Cerebellar nuclear complex (tissue), 1 donor: ENCODE measurements around the gene MAP3K21.

Experiments used
- DNase-seq, 2 experiments: peaks; one replicate each; lab custom pipeline; 2025; lab: John Stamatoyannopoulos, UW

The MAP3K21 gene

DNA sequence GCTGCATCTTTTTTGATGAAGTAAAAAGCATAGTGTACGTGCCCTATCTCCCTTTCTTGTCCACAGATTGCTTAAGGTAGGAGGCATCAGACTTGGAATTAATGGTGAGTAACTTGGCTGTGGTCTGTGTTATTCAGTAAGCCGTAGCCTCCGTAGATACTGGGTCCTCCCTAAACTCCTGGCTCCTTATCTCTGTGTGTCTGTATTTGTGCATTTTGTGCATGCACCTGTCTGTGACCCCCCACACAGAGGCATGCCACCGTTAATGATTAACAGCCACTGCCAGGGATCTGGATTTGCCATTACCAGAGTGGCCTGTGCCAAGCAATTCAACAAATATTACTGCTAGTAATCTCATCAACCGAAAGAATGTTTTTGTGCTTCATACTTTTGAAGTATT is 31.9 kb downstream of the MAP3K21 start:
- DNase-seq: no peak

DNA sequence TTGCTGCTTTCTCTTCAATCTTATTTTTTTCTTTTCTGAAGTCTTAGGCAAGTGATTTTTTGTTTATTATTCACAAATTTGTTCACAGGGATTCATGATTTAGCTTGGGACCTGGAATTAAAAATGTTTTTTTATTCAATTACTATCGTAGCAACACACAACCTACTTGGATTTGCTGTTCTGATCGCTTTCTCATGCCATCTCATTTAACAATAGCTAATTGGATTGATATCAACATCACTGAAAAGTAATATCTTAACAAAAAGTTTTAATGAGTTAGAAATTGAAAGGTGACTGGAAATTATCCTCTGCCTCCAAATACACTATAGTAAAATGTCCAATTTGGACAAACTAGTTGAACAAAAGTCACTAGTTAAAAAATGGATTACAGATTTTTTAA is 32.4 kb downstream of the MAP3K21 start:
- DNase-seq: no peak

DNA sequence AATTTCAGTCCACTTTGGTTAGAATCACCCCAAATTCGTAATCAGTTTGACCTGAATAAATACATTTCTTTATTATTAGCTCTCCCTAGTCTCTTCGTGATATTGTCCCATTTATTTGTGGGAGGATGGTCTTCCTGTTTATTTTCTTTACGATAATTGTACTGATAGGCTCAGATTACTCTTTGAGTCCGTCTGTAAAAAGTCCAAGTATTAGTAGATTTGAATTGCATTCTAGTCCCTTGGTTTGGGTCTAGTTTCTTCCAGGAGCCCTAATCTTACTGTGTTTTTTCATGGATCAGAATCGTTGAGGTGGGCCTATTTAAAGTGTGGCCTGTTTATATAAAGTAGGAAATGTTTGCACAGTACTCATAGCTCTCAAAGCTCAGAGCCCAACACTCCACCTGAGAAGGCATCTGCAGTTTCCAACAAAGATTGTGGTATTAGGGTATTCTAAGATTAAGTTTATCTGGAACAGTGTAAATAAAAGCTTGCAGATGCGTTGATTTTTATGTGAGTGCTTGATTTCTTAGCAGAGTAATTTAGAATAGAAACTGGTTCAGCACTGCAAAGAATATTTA is 33.1 kb downstream of the MAP3K21 start:
- no peak for DNase-seq

DNA sequence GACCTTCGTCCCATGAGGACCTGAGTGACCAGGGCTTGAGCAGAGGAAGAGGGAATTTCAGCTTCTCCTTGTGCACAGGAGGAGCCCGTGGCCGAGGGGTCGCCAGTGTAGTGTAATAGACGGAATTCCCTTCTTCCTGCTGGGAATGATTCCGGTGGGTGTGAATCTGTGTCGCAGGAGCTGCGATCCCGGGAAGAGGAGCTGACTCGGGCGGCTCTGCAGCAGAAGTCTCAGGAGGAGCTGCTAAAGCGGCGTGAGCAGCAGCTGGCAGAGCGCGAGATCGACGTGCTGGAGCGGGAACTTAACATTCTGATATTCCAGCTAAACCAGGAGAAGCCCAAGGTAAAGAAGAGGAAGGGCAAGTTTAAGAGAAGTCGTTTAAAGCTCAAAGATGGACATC is 34.4 kb downstream of the MAP3K21 start:
- no peak for DNase-seq

DNA sequence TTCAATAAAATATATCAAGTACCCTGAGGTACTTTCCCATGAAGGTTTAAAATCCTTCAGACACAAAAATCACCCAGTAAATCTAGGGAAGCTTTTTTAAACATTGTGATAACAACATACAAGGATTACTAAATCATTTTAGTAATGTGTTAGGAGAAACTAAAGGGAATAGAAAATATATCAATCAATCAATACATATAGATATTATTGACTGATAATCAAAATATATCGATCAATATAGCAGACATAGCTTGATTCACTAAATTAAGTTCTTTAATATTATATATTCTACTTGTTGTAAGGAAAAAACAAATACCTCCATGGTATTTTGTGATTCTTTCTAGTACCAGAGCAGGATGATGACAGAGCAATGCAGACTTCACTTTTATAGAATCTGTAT is 35.2 kb downstream of the MAP3K21 start:
- no peak for DNase-seq

DNA sequence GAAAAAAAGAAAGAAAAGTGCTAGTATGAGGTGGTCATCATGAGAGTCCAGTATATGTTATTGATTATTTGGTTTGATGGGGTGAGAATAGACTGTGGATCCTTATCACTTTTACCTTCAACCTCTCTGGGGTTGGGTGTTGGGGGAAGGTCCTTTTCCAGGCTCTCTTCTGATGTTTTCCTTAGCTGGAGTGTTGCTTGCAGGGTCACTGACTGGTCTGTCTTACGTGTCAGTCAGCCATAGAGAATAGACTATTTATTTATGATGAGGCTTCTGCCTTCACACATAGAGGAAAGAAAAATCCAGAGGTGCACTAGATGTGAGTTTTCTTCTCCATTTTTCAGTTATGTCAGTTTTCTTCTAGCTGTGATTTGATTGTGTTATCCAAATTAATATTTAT is 36.5 kb downstream of the MAP3K21 start:
- DNase-seq: no peak

DNA sequence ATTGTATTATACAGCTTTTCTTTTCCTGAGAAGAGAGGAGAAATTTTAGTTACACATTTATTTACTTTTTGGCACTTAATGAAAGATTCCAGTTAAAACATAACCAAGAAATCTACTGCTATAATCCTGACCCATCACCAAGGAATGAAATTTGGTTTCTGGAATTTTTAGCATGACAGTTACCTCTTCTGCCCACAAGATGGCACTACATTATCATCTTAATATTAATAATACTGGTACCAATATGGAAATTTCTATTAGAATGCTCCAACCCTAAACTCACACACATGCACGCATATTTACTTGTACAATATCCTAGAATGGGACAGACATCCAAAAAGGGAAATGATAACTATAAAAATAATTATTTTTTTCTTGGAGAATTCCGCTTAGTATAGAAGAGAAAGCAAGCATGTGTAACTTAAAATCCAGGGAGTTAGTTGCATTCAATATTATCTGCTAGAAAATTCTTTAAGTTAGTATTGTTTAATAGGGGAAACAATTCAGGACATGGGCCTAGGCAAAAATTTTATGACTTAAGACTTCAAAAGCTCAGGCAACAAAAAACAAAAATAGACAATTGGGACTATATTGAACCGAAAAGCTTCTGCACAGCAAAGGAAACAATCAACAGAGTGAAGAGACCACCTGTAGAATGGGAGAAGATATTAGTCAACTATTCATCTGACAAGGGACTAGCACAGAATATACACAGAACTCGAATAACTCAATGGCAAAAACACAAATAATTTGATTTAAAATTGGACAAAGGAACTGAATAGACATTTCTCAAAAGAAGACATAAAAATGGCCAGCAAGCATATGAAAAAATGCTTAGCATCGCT is 37.4 kb downstream of the MAP3K21 start:
- no peak for DNase-seq

DNA sequence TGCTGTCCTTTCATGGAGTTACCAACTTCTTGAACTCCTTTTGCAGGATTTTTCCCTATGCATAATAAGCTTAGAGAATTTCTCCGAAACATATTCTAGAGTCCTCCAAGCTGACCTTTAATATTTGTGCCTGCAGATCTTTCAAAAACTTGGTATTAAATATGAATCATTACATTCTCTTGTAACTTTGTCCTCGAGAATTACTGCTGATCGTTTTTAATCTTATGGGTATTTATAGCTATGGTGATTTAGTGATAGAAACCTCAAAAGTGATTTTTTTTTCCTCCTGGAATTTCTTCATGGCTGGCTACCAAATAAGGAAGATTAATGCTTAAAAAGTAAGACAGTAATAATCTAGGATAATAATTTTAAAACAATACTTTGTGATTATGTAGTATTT is 39.1 kb downstream of the MAP3K21 start:
- no peak for DNase-seq

DNA sequence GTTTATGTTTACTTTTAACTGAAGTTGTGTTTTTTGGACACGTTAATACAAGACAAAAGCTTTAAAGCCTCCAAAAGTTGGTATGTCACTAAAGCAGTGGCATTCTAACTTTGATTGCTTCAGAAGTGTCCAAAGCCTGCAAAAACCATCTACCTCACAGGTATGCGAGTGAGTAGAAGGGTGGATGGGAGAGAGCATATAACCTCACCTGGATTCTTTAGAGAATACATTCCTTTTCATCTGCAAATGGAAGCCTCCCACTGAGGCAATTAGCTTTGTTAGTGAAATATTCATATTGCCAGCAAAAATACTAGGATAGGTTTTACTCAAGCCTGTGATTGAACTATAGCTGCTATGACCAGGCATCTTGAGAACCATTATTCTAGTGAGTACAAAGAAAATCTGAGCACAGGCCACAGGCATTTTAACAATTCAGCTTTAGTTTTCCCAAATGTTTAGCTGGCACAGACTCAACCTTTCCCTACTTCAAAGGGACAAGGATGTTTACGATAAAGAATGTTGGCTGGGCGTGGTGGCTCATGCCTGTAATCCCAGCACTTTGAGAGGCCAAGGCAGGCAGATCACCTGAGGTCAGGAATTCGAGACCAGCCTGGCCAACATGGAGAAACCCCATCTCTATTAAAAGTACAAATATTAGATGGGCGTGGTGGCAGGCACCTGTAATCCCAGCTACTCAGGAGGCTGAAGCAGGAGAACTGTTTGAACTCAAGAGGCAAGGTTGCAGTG is 39.7 kb downstream of the MAP3K21 start:
- no peak for DNase-seq

DNA sequence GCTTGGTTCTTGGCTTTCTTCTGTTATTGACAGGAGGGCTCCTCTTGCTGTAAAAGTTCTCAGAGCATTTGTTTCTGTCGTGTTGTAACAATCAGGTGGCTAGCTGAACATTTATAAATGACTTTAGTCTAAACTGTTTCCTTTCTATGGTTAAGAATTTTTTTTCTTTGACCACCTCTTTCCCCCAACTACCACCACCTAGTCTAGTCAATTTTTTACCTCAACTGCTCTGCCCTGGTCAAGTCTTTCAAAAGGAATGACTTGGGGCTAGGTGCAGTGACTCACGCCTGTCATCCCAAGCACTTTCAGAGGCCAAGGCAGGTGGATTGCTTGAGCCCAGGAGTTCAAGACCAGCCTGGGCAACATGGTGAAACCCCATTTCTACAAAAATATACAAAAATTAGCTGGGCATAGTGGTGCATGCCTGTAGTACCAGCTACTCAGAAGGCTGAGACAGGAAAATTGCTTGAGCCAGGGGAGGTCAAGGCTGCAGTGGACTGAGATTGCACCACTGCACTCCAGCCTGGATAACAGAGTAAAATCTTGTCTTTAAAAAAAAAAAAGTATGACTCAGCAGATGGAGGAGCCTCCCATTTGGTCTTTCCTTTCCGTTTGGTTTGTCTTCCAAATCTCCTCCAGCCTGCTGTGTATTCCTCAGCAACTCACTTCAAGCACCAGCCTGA is 40.7 kb downstream of the MAP3K21 start:
- DNase-seq: no peak

DNA sequence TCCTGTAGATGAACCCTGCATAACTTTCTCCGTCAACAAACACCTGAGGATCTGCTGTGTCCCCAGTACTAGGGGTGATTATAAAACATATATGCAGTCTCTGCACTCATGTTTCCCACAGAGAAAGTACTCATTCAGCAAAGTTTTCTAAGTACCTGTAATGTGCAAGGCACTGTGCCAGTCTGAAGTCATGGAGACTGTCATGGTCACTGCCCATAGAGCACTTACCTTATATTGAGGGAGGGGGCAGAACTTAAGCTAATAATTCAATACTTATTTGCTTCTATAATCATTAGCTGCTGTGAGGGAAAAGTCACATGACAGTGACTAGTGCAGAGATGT is 41.2 kb downstream of the MAP3K21 start:
- DNase-seq: no peak

DNA sequence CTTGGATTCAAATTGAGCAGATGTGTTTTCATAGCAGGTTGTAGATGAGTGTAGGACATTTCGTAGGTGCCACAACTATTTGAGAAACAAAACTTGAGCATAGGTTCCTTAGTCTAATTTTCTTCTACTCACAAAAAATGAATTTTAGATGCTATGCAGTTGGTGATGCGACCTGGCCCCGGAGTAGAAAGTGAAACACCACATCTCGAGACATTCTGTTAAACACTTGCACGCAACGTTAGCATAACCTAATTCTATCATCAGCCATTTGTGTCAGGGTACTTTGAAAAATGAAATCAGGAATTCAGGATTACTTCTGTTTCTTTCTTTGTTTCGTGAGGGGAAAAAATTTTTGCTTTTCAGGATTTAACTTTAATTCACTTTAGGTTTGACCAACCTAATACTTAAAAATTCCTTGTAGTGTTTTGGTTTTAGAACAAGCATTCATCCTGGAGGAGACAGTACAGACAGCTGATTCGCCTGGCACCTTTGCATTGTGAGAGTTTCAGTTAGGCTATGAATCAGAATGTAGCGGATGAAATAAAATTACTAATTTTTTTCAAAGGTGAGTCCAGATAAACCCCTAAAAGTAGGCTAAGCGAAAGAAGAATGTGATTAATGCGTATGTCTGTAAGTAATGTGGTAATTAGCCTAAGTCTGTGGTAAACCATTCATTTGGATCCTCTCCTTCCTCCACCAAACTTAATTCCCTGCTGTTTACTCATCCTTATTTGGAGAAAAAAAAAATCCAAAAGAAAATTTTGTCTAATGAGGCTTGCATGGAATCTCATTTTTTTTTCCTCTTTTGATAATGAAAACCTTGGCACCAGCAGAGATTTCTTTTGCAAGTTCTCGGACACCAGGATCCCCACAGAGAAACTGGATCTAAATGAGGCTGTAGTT is 44.9 kb downstream of the MAP3K21 start:
- DNase-seq: no peak

DNA sequence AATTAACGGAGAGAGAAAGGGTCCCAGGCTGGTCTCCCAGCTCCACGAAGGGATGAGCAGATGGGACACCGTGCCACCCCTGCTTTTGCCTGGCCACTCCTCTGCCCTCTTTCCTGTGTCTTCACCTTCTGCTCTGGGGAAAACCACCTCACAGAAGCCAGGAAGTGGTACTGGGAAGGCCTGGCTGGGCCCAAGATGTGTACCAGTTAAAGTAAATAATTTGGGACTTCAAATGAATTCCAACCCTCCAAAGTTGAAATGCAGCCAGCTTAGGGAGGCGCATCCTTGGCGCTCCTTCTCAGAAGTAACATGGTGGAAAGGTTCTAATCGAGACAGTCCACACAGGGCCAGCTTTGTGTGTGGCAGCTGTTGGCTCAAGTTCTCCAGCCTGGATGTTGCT is 45.7 kb downstream of the MAP3K21 start:
- DNase-seq: no peak

DNA sequence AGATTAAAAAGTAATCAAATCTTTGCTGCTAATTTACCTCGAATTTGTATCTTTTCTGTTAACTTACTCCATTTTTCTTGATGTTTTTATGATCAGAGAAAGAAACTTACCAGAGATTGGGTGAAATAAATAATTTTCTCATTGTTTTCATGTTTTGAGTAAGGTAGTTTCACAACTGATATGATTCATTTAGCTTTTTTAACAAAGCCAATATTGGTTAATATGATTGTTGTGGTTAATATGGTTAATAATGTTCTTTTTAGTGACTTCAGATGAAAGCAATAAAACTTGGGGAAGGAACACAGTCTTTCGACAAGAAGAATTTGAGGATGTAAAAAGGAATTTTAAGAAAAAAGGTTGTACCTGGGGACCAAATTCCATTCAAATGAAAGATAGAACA is 48.1 kb downstream of the MAP3K21 start:
- DNase-seq: no peak

DNA sequence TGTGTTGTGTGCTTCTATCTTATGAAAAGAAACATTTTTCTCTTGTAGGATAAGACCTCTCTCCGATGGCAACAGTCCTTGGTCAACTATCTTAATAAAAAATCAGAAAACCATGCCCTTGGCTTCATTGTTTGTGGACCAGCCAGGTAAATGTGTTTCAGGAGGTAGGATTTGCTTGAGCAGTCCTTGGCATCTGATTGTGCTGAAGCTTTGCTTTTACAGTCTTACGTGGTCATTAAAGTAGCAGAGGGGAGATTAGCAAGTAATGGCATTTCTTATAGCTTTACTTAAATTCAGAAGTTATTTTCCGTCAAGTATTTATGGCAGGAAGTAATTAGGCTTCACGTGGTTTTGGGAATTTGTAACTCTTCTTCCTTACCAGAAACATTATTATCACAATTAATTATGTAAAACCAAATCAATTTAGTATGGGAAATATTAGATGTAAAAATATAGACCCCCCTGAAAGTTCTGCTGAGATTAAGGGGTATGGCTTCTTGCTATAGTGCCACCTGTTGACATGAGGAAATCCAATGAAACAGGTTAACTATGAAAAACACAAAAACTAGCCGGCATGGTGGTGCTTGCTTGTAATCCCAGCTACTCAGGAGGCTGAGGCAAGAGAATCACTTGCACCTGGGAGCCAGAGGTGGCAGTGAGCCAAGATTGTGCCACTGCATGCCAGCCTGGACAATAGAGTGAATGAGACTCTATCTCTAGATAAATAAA is 49.0 kb downstream of the MAP3K21 start:
- DNase-seq: no peak

DNA sequence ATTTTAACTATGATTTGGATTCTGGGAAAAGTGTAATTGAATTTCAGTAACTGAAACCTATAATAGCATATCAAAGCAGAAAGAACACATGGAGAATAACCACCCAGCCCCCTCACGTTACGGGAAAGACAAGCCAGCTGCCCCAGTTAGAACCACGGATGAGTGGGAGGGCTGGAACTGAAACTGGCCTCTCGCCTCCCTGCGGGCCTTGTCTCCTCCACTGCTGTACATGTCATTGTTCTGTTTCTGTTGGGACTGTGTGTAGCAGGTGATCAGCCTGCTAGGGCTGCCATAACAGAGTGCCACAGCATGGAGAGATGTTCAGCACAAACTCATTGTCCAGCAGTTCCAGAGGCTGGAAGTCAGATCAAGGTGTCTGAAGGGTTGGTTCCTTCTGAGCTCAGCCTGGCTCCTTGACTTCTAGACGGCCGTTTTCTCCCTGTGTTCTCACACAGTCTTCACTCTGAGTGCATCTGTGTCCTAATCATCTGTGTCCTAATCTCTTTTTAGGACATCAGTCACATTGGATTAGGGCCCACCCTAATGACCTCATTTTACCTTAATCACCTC is 52.4 kb downstream of the MAP3K21 start:
- DNase-seq: no peak

DNA sequence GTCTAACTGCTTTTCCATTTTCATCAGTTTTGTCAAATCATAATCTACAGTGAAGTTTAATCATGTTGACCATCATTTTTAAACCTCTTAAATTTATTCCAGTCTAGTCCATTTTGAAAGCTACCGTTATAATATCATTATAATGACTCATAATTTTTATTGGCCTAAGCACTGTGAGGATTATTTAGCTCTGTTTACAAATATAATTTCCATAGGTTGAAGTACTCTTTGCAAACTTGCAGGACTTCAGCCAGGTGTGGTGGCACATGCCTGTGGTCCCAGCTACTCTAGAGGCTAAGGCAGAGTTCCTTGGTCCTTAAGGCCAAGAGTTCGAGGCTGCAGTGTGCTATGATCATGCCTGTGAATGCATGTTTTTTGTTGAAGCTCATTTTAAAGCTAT is 54.3 kb downstream of the MAP3K21 start:
- no peak for DNase-seq

DNA sequence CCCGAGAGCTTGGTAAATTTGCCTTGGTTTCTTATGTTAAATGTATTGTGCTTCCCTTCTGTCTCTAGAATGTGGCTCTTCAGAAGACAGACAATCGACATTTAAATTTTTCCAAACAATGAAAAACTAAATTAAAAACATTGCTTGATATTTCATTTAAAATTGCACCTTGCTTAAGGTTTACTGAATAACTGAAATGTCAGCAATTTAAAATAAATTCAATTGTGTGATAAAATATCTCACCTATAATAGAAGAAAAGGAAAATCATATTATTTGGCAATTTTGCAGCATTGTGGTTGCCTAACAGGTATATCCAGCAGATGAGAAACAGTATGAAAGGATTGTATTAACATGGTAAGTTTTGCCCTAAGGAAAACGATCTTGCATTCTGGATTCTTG is 56.5 kb downstream of the MAP3K21 start:
- DNase-seq: no peak

DNA sequence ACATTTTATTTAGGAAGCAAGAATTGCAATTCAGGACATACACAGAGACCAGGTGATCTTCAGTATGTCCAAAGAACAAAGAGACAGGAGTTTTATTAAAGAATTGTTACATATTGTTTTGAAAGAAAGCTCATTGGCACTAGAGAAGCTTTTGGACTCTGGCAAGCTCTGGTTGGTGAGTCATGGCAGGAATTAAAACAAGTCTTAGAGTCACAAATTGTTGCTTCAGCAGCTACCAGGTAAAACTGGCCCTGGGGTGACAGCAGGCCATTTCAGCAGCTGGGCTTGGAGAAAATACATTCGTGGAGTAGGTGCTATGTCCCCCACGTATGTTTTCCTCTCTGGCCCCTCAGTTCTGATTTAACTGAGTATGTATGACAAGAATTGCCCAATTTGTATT is 58.8 kb downstream of the MAP3K21 start:
- no peak for DNase-seq

DNA sequence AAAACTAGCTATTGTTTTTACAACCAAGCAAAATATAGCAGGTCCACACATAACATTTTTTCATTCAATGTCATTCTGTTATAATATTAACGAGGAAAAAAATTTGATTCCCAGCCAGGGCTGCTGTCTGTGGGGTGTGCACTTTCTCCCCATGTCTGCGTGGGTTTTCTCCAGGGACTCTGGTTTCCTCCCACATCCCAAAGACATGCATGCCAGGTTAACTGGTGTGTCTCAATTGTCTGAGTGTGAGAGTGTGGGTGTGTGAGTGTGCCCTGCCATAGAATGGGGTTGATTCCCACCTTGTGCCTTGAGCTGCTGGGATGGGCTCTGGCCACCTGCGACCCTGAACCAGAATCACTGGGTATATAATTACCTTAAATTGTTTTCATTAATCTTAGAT is 60.1 kb downstream of the MAP3K21 start:
- DNase-seq: no peak

DNA sequence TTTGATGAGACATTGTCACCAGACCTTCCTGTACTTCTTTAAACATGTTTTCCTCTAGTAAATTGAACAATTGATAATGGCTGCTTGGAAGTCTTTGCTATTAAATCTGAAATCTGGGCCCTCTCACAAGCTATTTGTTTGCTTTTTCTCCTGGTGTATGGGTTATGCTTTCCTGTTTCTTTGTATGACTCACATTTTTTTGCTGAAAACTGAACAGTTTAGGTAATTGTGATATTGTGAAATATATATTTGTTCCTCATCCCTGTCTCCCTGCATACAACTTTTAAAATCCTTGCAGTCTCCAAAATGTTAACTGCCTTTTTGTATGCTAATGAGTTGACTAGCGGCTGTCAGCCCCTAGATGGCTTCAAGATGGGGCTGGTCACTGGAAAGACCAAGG is 61.6 kb downstream of the MAP3K21 start:
- DNase-seq: no peak
